HUDEP-2 (cell line): ENCODE data around the gene HOXD12.

Source experiments
- DNase-seq, 76 experiments: peaks; one replicate each; lab custom pipeline; 2025; ENCODE audit not compliant: unreplicated experiment in 76 of 76; lab: John Stamatoyannopoulos, UW

HOXD12 gene

GRCh38 chr2:176105078-176105729 is 5.6 kb downstream of the HOXD12 start:
- DNase-seq = no peak

GRCh38 chr2:176105730-176106580 is 6.4 kb downstream of the HOXD12 start:
- DNase-seq = no peak

GRCh38 chr2:176106581-176107539 is 7.3 kb downstream of the HOXD12 start, which contains the start of gene HOXD11:
TSS of gene HOXD11 (plus strand) at chr2:176107280. CDS start at chr2:176107356, 76 bp downstream.
- peak in 1 of 76 experiments; percentile 18 for DNase-seq

GRCh38 chr2:176107731-176108181 is 8.2 kb downstream of the HOXD12 start:
- DNase-seq = no peak

- no peak for DNase-seq
Observed at GRCh38 chr2:176109192-176109901, 9.8 kb downstream of the HOXD12 start.

GRCh38 chr2:176109946-176110345 is 10.4 kb downstream of the HOXD12 start:
- DNase-seq = no peak

- DNase-seq = no peak
Observed at GRCh38 chr2:176110415-176111308, 11.1 kb downstream of the HOXD12 start.

GRCh38 chr2:176111309-176111663 is 11.7 kb downstream of the HOXD12 start:
- DNase-seq = peak in 39 of 76 experiments; percentile 7 to 60 (median 22)

GRCh38 chr2:176111846-176112374 is 12.3 kb downstream of the HOXD12 start:
- DNase-seq = no peak

- no peak for DNase-seq
Observed at GRCh38 chr2:176112375-176113302, 13.0 kb downstream of the HOXD12 start.

- DNase-seq = no peak
Observed at GRCh38 chr2:176114120-176114929, 14.7 kb downstream of the HOXD12 start.

GRCh38 chr2:176114930-176115625 is 15.5 kb downstream of the HOXD12 start:
- DNase-seq = no peak

GRCh38 chr2:176115883-176116813 is 16.6 kb downstream of the HOXD12 start, which contains the start of gene HOXD10:
TSS of gene HOXD10 (plus strand) at chr2:176116778. CDS start at chr2:176116834, 56 bp downstream.
- DNase-seq = no peak

- DNase-seq = no peak
Observed at GRCh38 chr2:176117162-176117822, 17.7 kb downstream of the HOXD12 start.
